Lower leg skin (tissue), 4 donors: Measurements from ENCODE around the gene WFDC8. TPM values are rescaled to one million over a fixed set of nuclear protein-coding genes. Genes with fewer than 3 reads are reported as not detected.

Experiments used
- DNase-seq, 2 donors: peaks; one replicate each; pipeline ENCODE4 v3.0.0-alpha.2; 2019; ENCODE audit warnings: low spot score in 2 of 2
- H3K4me3 ChIP-seq: fragments of 200-600 bp; sonication (generic); 2 replicates; pipeline ENCODE4 v1.5.1; 2017; ENCODE audit warnings: mild to moderate bottlenecking, low read depth; ENCODE audit not compliant: poor library complexity, severe bottlenecking
- POLR2A ChIP-seq, 2 donors: fragments of 450-650 bp; IDR thresholded peaks; one replicate each; pipeline ENCODE4 v1.6.1; 2016 to 2017; ENCODE audit warnings: antibody characterized with exemption in 2 of 2, mild to moderate bottlenecking in 1 of 2, moderate library complexity in 1 of 2
- WGBS, 2 donors: methylation state at CpG; one replicate each; pipeline ENCODE4 v1.1.5; 2018; 5-methylcytosine and 5-hydroxymethylcytosine counted together
- intact Hi-C: fragments of 100-400 bp; cut with DNase I; formaldehyde crosslinking; loops from one replicate; pipeline ENCODE4 v1.15.0; 2023; ENCODE audit warnings: low total_unique reads
- total RNA-seq, 4 donors: library from RNA; depleted of rRNA; stranded (reverse); fragments of >200 nt; gene quantifications; one replicate each; pipeline ENCODE4 v1.1.0, GENCODE V29; 2016
- TF ChIP-seq, protein P1 (sequence below), 3 donors: fragments of 450-650 bp; IDR thresholded peaks; one replicate each; pipeline ENCODE4 v1.5.1; 2016; ENCODE audit warnings: antibody characterized with exemption in 3 of 3, mild to moderate bottlenecking in 3 of 3, moderate library complexity in 2 of 3

The WFDC8 gene
- total RNA-seq, 4 donors from 2014 or later, result not detected

DNA sequence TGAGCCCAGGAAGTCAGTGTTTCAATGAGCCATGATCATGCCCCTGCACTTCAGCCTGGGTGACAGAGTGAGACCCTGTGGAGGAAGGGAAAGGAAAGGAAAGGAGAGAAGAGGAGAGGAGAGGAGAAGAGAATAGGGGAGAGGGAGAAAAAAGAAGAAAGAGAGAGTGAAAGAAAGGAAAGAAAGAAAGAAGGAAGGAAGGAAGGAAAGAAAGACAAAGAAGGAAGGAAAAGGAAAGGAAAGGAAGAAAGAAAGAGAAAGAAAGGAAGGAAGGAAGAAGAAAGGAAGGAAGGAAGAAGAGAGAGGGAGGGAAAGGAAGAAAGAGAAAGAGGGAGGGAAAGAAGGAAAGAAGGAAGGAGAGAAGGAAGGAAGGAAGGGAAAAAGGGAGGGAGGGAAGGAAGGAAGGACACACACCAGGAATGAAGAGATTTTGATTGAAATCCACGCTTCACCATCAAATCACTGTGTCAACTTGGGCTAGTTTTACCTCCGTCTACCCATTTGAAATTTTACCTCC, 14.3 kb downstream of the WFDC8 start:
- WGBS, 2 donors, result 82 to 91% methylated on average over 2 of the region's 2 CpGs
- no peak for DNase-seq
- TF ChIP-seq, protein P1, sequence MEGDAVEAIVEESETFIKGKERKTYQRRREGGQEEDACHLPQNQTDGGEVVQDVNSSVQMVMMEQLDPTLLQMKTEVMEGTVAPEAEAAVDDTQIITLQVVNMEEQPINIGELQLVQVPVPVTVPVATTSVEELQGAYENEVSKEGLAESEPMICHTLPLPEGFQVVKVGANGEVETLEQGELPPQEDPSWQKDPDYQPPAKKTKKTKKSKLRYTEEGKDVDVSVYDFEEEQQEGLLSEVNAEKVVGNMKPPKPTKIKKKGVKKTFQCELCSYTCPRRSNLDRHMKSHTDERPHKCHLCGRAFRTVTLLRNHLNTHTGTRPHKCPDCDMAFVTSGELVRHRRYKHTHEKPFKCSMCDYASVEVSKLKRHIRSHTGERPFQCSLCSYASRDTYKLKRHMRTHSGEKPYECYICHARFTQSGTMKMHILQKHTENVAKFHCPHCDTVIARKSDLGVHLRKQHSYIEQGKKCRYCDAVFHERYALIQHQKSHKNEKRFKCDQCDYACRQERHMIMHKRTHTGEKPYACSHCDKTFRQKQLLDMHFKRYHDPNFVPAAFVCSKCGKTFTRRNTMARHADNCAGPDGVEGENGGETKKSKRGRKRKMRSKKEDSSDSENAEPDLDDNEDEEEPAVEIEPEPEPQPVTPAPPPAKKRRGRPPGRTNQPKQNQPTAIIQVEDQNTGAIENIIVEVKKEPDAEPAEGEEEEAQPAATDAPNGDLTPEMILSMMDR (IDR thresholded peaks at IDR 0.05), result no peak
- no peak for TF ChIP-seq POLR2A (IDR thresholded peaks at IDR 0.05)
- no peak overlapping the region for H3K4me3 ChIP-seq
- intact Hi-C loops, result no loop called here

DNA sequence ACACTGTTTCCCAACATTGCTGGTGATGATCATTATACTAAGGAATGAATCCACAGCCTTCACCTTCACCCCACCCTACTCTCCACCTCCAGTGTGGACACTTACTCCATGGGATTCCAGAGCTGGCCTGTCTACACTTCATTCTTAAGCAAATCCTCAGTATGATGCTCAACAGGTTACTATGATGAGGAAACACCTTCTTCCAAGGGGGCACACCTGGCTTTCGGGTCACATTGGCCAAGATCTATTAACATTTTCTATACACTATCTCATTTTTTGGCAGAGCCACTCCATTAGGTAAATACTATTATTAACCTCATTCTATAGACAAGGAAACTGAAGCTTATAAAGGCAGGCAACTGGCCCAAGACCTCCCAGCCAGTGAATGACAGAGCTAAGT, 23.9 kb downstream of the WFDC8 start:
- intact Hi-C loops, result no loop called here
- no peak for DNase-seq
- TF ChIP-seq POLR2A (IDR thresholded peaks at IDR 0.05), result no peak
- TF ChIP-seq, protein P1 (IDR thresholded peaks at IDR 0.05), result no peak
- WGBS, 2 donors, result 70 to 71% methylated on average over 1 of the region's 1 CpG
- H3K4me3 ChIP-seq, result no peak overlapping the region

DNA sequence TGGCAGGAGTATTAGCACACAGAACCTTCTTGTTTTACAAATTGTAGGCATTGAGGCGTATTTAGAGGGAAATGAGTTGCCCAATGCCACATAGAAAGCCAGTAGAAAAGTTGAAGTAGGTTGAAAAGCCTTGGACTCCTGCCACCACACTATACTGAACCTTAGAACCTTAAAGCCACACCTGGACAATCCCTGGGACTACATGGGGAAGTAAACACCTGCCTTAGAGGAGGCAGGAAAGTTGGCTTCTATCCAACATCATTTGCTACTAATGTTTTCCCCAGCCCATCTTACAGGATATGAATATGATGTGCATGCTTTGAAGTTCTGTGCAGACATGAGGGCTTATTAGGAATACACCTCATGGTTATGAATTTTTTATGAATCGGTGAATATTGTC, 26.6 kb downstream of the WFDC8 start:
- TF ChIP-seq, protein P1 (IDR thresholded peaks at IDR 0.05), result no peak
- H3K4me3 ChIP-seq, result no peak overlapping the region
- WGBS, 2 donors, result 76 to 84% methylated on average over 2 of the region's 2 CpGs
- intact Hi-C loops, result no loop called here
- DNase-seq, result no peak

DNA sequence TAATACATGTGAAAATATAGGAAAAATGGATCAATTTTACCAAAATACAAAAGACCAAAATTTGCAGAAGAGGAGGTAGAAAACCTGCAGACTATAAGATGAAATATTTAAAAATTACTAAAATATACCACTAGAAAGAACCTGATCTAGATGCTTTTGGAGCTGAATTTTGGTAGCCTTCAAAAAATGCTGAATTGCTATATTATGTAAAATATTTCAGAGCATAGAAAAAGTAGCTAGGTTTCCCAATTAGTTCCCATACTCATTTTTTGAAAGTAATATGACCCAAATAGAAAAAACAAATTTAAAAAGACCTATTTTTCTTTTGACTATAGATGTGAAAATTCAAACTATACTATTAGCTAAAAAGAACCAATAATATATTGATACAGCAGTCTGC, 28.3 kb downstream of the WFDC8 start:
- TF ChIP-seq, protein P1 (IDR thresholded peaks at IDR 0.05), result no peak
- no peak for TF ChIP-seq POLR2A (IDR thresholded peaks at IDR 0.05)
- intact Hi-C loops, result no loop called here
- H3K4me3 ChIP-seq, result no peak overlapping the region
- no peak for DNase-seq

DNA sequence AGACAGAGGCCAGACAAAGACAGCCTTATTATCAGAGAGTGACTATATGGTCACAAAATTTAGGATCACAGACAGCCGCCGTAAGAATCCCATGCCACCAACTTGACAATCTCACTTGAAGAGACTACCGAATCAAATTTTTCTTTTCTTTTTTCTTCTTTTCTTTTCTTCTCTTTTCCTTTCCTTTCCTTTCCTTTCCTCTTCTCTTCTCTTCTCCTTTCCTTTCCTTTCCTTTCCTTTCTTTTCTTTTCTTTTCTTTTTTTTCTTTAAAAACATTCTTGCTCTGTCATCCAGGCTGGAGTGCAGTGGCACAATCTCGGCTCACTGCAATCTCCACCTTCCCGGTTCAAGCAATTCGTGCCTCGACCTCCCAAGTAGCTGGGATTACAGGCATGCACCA, 30.7 kb downstream of the WFDC8 start:
- no peak for DNase-seq
- intact Hi-C loops, result no loop called here
- no peak overlapping the region for H3K4me3 ChIP-seq
- WGBS, 2 donors, result 86 to 90% methylated on average over 7 of the region's 7 CpGs
- TF ChIP-seq, protein P1 (IDR thresholded peaks at IDR 0.05), result no peak
- no peak for TF ChIP-seq POLR2A (IDR thresholded peaks at IDR 0.05)

DNA sequence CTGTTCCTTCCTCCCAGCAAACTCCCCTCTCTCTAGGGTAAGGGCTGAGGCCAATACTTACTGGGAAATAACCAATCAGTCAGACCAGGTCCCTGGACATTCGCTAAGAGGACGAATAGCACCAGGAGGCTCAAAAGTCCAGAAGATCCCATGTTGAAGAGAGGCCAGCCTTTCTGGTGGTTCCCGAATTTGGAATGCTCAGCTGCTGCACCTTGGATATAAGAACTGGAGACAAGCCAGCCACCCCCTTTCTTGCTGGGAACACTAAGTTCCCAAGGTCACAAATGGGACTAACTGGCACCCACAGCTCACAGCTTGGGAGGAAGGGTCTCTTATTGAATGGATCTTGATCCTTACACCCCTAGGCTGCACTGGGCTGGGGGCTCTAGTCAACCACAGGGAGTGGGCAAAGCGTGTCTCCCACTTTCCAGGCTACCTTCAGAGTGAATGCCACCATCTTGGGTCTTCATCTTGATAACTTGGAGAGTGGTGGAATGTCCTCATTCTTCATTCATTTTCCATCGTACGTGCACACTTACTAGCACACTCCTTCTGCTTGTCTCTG, 31.8 kb downstream of the WFDC8 start, which contains the start of gene EPPIN:
Gene EPPIN, minus strand, starts transcription at position 196 of the 565 bp plus-strand sequence. Its CDS starts 44 bp downstream, at position 152.
- no peak for TF ChIP-seq POLR2A (IDR thresholded peaks at IDR 0.05)
- TF ChIP-seq, protein P1 (IDR thresholded peaks at IDR 0.05), result no peak
- WGBS, 2 donors, result 83 to 89% methylated on average over 6 of the region's 6 CpGs
- intact Hi-C loops, result no loop called here

More for the DNA sequence above, 31.8 kb downstream of the WFDC8 start, which contains the start of gene EPPIN:
- no peak within 1 kb of the TSS for H3K4me3 ChIP-seq
- no peak for DNase-seq
